GM12878 (cell line): ENCODE measurements around the gene SLC28A1. TPM values are rescaled to one million over a fixed set of nuclear protein-coding genes. Genes with fewer than 3 reads are reported as not detected.
A peak's percentile ranks its signal among the peaks of the same experiment; 100 is the strongest.

ENCODE experiments used
- ATAC-seq: fragments of 200-7000 bp; cut with Tn5 transposase; 3 replicates; pipeline ENCODE4 v1.9.1; 2020; ENCODE audit warnings: mild to moderate bottlenecking, moderate library complexity
- BruUV-seq: library from RNA; stranded (reverse); fragments of 400-500 nt; replicated peaks from 2 replicates; lab custom pipeline; 2021; lab: Mats Ljungman, UMichigan
- CTCF ChIA-PET: fragments of 300-600 bp; sonication (Branson Sonifier 250); formaldehyde crosslinking; extraction: SDS; loops from one replicate; lab custom pipeline; 2021; ENCODE audit warnings: inconsistent platforms; lab: Yijun Ruan, JAX
- POLR2A ChIA-PET: fragments of 350-600 bp; formaldehyde crosslinking; extraction: SDS; loops from one replicate; lab custom pipeline; 2021; ENCODE audit warnings: inconsistent platforms; lab: Charles Lee
- RAD21 ChIA-PET: fragments of 300-600 bp; sonication (Branson Sonifier 250); formaldehyde crosslinking; loops from one replicate; lab custom pipeline; 2023; ENCODE audit warnings: antibody characterized with exemption; ENCODE audit not compliant: unreplicated experiment; lab: Charles Lee
- SMC1A ChIA-PET: fragments of 300-600 bp; sonication (Branson Sonifier 250); formaldehyde crosslinking; loops from one replicate; lab custom pipeline; 2023; ENCODE audit not compliant: unreplicated experiment, uncharacterized antibody; lab: Charles Lee
- DNase-seq: peaks from one replicate; pipeline ENCODE4 v3.0.0-alpha.2; 2011; ENCODE audit warnings: low read depth, low spot score
- FAIRE-seq: peaks from 3 replicates; lab custom pipeline; 2011; peaks lifted over from hg19 to GRCh38; lab: Jason Lieb, UNC
- H2AFZ ChIP-seq: 2 replicates; pipeline ENCODE4 v1.6.0; 2011; ENCODE audit warnings: low read depth, low read length, control low read depth; ENCODE audit not compliant: control insufficient read depth
- H3K27ac ChIP-seq: 2 replicates; pipeline ENCODE4 v1.5.1; 2011; ENCODE audit warnings: control low read depth; ENCODE audit not compliant: control insufficient read depth, insufficient read depth
- H3K27me3 ChIP-seq, 2 experiments: replicated peaks in 1 of 2; 2 replicates each; pipeline versions ENCODE4 v1.6.0 to v1.6.1; 2011; ENCODE audit warnings: low read length in 1 of 2; ENCODE audit not compliant: control insufficient read depth in 2 of 2, insufficient read depth in 2 of 2
- H3K36me3 ChIP-seq, 2 experiments: 2 replicates each; pipeline ENCODE4 v1.5.1; 2011; ENCODE audit warnings: low read length in 1 of 2; ENCODE audit not compliant: control insufficient read depth in 2 of 2, insufficient read depth in 2 of 2
- H3K4me1 ChIP-seq: 2 replicates; pipeline ENCODE4 v1.6.1; 2011; ENCODE audit warnings: mild to moderate bottlenecking, low read length, moderate library complexity, mixed read lengths; ENCODE audit not compliant: control insufficient read depth, insufficient read depth
- H3K4me2 ChIP-seq: 2 replicates; pipeline ENCODE4 v1.6.0; 2011; ENCODE audit warnings: control low read depth; ENCODE audit not compliant: control insufficient read depth, insufficient read depth
- H3K4me3 ChIP-seq: fragments of 200-600 bp; sonication (generic); 2 replicates; pipeline ENCODE4 v1.5.1; 2016
- H3K79me2 ChIP-seq: 2 replicates; pipeline ENCODE4 v1.6.0; 2011; ENCODE audit warnings: low read length; ENCODE audit not compliant: control insufficient read depth, insufficient read depth
- H3K9ac ChIP-seq: 2 replicates; pipeline ENCODE4 v1.8.0; 2011; ENCODE audit warnings: low read length, control low read depth, mixed read lengths; ENCODE audit not compliant: control insufficient read depth, insufficient read depth
- H3K9me3 ChIP-seq: replicated peaks from 3 replicates; pipeline ENCODE4 v1.5.1; 2011; ENCODE audit warnings: mild to moderate bottlenecking, low read length; ENCODE audit not compliant: control insufficient read depth, insufficient read depth
- H4K20me1 ChIP-seq: 2 replicates; pipeline ENCODE4 v1.6.0; 2011; ENCODE audit not compliant: control insufficient read depth, insufficient read depth
- CBX3 ChIP-seq: fragments of 200-600 bp; sonication (generic); IDR thresholded peaks from 2 replicates; pipeline ENCODE4 v1.6.1; 2016; ENCODE audit warnings: low read depth, borderline replicate concordance
- DPF2 ChIP-seq: fragments of 450-650 bp; IDR thresholded peaks from 2 replicates; pipeline ENCODE4 v1.6.1; 2017; ENCODE audit warnings: mild to moderate bottlenecking
- ETV6 ChIP-seq, 2 experiments: fragments of 450-650 bp in 1 of 2; IDR thresholded peaks in 1 of 2; conservative IDR thresholded peaks in 1 of 2; 2 replicates each; pipeline ENCODE4 v1.6.1; 2014; ENCODE audit warnings: antibody characterized with exemption in 1 of 2, borderline replicate concordance in 1 of 2, low read depth in 1 of 2, mild to moderate bottlenecking in 1 of 2, moderate library complexity in 1 of 2
- NR2C1 ChIP-seq: fragments of 450-650 bp; IDR thresholded peaks from 2 replicates; pipeline ENCODE4 v1.6.1; 2017; ENCODE audit warnings: antibody characterized with exemption, mild to moderate bottlenecking, moderate library complexity
- TAF1 ChIP-seq: IDR thresholded peaks from 2 replicates; pipeline ENCODE4 v1.6.1; 2011; ENCODE audit warnings: mild to moderate bottlenecking, low read depth, low read length, borderline replicate concordance
- WGBS: methylation state at CpG from one replicate; pipeline ENCODE4 v1.1.6; 2016; ENCODE audit warnings: low lambda C conversion rate; ENCODE audit not compliant: insufficient replicate concordance, insufficient coverage; ENCODE audit errors: missing lambda C conversion rate; 5-methylcytosine and 5-hydroxymethylcytosine counted together
- in situ Hi-C: fragments of 300-500 bp; cut with MboI; formaldehyde crosslinking; loops from 9 replicates; pipeline ENCODE4 v1.14.3; 2018; ENCODE audit warnings: mixed read lengths
- intact Hi-C: fragments of 100-400 bp; cut with micrococcal nuclease; formaldehyde crosslinking; loops from one replicate; pipeline ENCODE4 v1.14.2; 2022; ENCODE audit not compliant: unreplicated experiment
- polyA plus RNA-seq, 11 experiments: library from polyadenylated mRNA; depleted of rRNA in 4 of 11; unstranded in 6 of 11; stranded (reverse) in 5 of 11; fragments of >200 nt; fragmentation: Nextera tagmentation in 4 of 11; fragmentation: Illumina TruSeq in 1 of 11; extraction: Ambion mirVana in 4 of 11; extraction: Trizol in 1 of 11; gene quantifications; 1 replicate in 1 of 11; 2 replicates in 10 of 11; pipeline versions ENCODE4 v1.2.1 to v1.2.3, GENCODE V29; 2011 to 2016; ENCODE audit warnings: inconsistent platforms in 2 of 11, missing spikeins in 2 of 11, low read depth in 1 of 11
- total RNA-seq, 4 experiments: library from RNA; depleted of rRNA in 3 of 4; stranded (reverse); fragments of >200 nt in 3 of 4; fragmentation: Illumina TruSeq in 1 of 4; extraction: Trizol in 1 of 4; gene quantifications; 2 replicates each; pipeline versions ENCODE4 v1.2.1 to v1.2.3, GENCODE V29; 2013 to 2021

SLC28A1 gene
- total and polyA plus RNA-seq, 10 of the 15 experiments (the other 5 are each of a cell fraction or from before 2014, with no cell fraction given): not detected

GRCh38 chr15:84888639-84889038 is 4.2 kb downstream of the SLC28A1 start:
- FAIRE-seq (no peak), ATAC-seq (no peak), DNase-seq (no peak)
- ChIA-PET POLR2A (no interaction called here), CTCF (interaction anchor here (1.1 kb wide), 1 partner anchor 10 kb away, joined by 4 read pairs; no protein-coding TSS in a partner anchor), SMC1A (no interaction called here), RAD21 (no interaction called here)
- H3K36me3 ChIP-seq: no peaks in the 10 kb centered on the region
- BruUV-seq: no TSS peak
- no peak overlapping the region for H3K4me2 ChIP-seq
- no peak for TF ChIP-seq NR2C1
- TF ChIP-seq DPF2: no peak
- TF ChIP-seq CBX3: no peak
- in situ Hi-C loops (no loop called here), intact Hi-C loops (no loop called here)
- no peak overlapping the region for H2AFZ ChIP-seq
- H3K4me1 ChIP-seq: peaks cover 3% of the 10 kb centered on the region; the same call in 1 of the 2 replicates
- H3K27me3 ChIP-seq: no peaks in the 10 kb centered on the region; a peak in 1 of 4 replicates
- 45% methylated on average over 17 of the region's 17 CpGs for WGBS
- no peaks in the 10 kb centered on the region for H3K9me3 ChIP-seq
- no peak overlapping the region for H3K9ac ChIP-seq
- H3K4me3 ChIP-seq: no peak overlapping the region
- no peaks in the 10 kb centered on the region for H4K20me1 ChIP-seq
- H3K27ac ChIP-seq: no peak overlapping the region
- no peaks in the 10 kb centered on the region for H3K79me2 ChIP-seq

DNA sequence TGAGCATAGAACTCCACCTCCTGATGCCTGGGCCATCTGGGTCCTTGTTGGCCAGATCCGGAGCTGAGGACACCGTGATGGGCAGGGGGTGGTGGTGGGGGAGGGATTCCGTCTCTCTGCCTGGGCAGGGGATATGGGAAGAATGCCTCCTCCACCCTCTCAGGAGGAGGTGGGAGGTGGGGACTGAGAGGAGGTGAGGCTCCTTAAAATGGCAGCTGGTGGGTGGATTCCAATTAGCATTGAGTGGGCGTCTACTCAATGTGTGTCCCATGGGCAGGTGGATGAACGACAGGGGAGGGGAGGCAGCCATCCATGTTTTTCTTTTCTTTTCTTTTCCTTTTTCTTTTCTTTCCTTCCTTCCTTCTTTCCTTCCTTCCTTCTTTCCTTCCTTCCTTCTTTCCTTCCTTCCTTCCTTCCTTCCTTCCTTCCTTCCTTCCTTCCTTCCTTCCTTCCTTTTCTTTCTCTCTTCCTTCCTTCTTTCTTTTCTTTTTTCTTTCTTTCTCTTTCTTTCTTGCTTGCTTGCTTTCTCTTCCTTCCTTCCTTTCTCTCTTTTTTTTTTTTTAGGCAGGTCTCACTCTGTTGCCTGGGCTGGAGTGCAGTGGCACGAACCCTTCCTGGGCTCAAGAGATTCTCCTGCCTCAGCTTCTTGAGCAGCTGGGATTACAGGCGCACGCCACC is 5.0 kb downstream of the SLC28A1 start:
- POLR2A ChIA-PET: no interaction called here
- Histone ChIP-seq H3K27ac (no peak overlapping the region), H4K20me1 (no peaks in the 10 kb centered on the region), H3K27me3 (no peaks in the 10 kb centered on the region; a peak in 1 of 4 replicates), H2AFZ (no peak overlapping the region), H3K4me1 (peaks cover 3% of the 10 kb centered on the region; the same call in 1 of the 2 replicates), H3K9ac (no peak overlapping the region), H3K9me3 (no peaks in the 10 kb centered on the region), H3K4me3 (no peak overlapping the region), H3K36me3 (no peaks in the 10 kb centered on the region), H3K4me2 (no peak overlapping the region), H3K79me2 (no peaks in the 10 kb centered on the region)
- BruUV-seq: no TSS peak
- in situ Hi-C loops: no loop called here
- RAD21 ChIA-PET: interaction anchor here (0.6 kb wide), 1 partner anchor 425 kb away, joined by 3 read pairs; no protein-coding TSS in a partner anchor
- SMC1A ChIA-PET: no interaction called here
- TF ChIP-seq ETV6 (conservative IDR thresholded peaks at IDR 0.05 in 1 of 2, IDR thresholded peaks at IDR 0.05 in 1 of 2; ENCODE audit: borderline replicate concordance in 1 of 2, low read depth in 1 of 2) (0 out of 4 replicates have a peak, but pooled peaks of 1 of the 2 experiments have one; percentile 29), TAF1 (no peak)
- no peak for FAIRE-seq
- CTCF ChIA-PET: no interaction called here
- intact Hi-C loops: no loop called here
- no peak for ATAC-seq
- DNase-seq: no peak
- 32% methylated on average over 8 of the region's 8 CpGs for WGBS
